Measurements from ENCODE around the gene URB1. TPM values are rescaled to one million over a fixed set of nuclear protein-coding genes. Genes with fewer than 3 reads are reported as not detected.
A peak's percentile ranks its signal among the peaks of the same experiment; 100 is the strongest.
"Not testable (repeated sequence)": the region's sequence is repeated elsewhere in the genome, so short reads cannot be mapped to it uniquely, and the experiment has no call there.

Gene URB1
- total RNA-seq, 1 donor from 2014 or later, result 33.9 TPM

DNA sequence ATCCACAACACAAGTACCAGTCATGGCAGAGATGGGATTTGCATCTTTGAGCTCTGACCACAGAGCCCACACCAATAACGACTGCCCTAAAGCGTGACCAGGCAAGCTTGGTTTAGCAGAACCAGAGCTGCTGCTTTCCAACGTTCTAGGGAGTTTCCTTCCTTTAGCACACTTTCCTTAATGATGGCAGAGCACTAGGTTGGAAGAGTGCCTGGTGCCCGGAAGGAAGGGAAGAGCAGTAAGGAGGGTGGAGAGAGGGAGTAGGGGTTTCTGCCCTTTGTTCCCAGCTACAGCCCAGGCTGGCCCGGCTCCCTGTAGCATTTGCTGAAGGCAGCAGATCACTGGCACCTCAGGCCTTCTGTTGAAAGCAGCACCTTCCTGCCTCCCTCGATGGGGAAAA is 13.6 kb upstream of the URB1 start:
- Mint-ChIP-seq H3K9me3 (no peaks in the 10 kb centered on the region), H3K36me3 (ENCODE audit: low read depth) (no peaks in the 10 kb centered on the region), H3K27me3 (ENCODE audit: low read depth) (no peaks in the 10 kb centered on the region), H3K4me3 (ENCODE audit: low read depth) (no peak overlapping the region), H3K4me1 (ENCODE audit: low read depth) (peaks cover 11% of the 10 kb centered on the region), H3K27ac (no peak overlapping the region)
- DNase-seq (ENCODE audit: low spot score), result no peak
- intact Hi-C loops (cut with micrococcal nuclease), result no loop called here

DNA sequence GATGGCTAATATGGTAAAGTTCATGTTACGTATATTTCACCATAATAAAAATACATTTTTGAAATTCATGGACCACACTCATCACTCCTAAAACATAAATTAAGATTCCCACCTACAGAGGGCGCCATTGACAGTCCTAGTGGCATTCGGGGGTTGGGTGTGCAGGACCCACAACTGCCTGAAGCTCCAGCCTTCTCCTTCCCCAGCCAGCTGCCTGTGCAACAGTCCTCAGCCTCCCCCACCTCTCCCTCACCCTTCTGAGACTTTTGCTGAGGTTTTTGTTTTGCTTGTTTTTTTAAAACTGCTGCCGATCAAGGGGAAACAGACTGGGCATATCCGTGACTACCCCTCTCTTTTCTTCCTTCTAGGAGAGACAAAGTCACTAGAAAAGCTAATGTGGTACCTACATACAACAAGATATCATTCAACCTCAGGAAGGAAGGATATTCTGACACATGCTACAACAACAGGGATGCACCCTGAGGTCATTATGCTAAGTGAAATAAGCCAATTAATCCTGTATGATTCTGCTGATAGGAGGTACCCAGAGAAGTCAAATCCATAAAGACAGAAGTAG is 10.5 kb upstream of the URB1 start:
- DNase-seq (ENCODE audit: low spot score), result peak; percentile 24
- H3K36me3 Mint-ChIP-seq (ENCODE audit: low read depth), result no peaks in the 10 kb centered on the region
- H3K27me3 Mint-ChIP-seq (ENCODE audit: low read depth), result peaks cover 19% of the 10 kb centered on the region
- no peak overlapping the region for H3K27ac Mint-ChIP-seq
- H3K4me1 Mint-ChIP-seq (ENCODE audit: low read depth), result peaks cover 6% of the 10 kb centered on the region
- no peak overlapping the region for H3K4me3 Mint-ChIP-seq (ENCODE audit: low read depth)
- H3K9me3 Mint-ChIP-seq, result no peaks in the 10 kb centered on the region
- intact Hi-C loops (cut with micrococcal nuclease), result loop anchor here (1.0 kb wide), 2 partner anchors 166 to 198 kb away; no protein-coding TSS in a partner anchor

DNA sequence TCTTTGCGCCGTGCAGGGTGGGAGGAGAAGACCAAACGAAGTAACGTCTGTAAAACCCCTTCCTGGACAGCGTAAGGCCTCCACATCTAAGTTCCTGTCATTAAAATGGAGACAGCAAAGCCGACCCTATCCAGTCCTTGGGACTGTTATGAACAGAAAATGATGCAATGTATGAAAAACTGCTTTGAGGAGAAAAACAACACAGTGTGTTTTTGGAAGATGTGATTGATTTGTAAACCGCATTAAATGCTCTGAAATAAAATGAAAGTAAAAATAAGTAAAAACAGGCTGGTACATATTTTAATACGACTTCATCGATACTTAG is 827 bp upstream of the URB1 start:
- Mint-ChIP-seq H3K36me3 (ENCODE audit: low read depth) (peaks cover 23% of the 10 kb centered on the region), H3K4me1 (ENCODE audit: low read depth) (peaks cover 35% of the 10 kb centered on the region), H3K27ac (peak overlapping the region; percentile 84), H3K9me3 (no peaks in the 10 kb centered on the region), H3K4me3 (ENCODE audit: low read depth) (peak overlapping the region; percentile 87), H3K27me3 (ENCODE audit: low read depth) (peaks cover 11% of the 10 kb centered on the region)
- no peak for DNase-seq (ENCODE audit: low spot score)
- intact Hi-C loops (cut with micrococcal nuclease), result loop anchor here (1.0 to 5.0 kb wide), 5 partner anchors 115 to 661 kb away; partner anchors contain the start of genes CFAP298, MIS18A, SCAF4 and SYNJ1

DNA sequence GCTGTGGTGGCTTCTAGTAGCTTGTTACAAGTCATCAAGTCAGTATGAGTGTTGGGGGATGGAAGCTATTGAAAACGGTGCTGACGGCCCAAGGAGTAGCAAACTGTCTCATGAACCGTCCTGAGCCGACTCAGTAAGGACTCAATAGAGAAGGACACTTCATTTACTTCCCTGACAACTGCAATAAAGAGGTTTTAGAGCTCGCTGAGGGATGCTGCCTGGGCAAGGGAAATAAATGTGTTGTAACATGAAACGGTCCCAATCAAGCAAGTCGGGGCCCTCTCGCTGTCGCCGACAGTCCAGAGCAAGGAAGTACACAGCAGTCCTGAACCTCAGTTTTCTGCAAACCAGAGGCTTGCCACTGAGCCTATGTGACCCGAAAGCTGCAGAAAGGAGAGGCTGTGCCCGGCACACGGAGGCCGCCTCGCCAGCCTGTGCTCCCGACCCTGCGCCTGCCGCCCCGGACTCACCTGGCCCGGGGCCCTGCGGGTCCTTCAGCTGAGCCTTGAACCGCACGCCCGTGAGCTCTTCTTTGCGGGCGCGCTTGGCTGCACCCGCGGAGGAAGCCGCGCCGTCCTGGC is 423 bp downstream of the URB1 start:
- Mint-ChIP-seq H3K27ac (peak overlapping the region; percentile 22), H3K9me3 (no peaks in the 10 kb centered on the region), H3K4me3 (ENCODE audit: low read depth) (peak overlapping the region; percentile 87), H3K36me3 (ENCODE audit: low read depth) (peaks cover 30% of the 10 kb centered on the region), H3K27me3 (ENCODE audit: low read depth) (peaks cover 4% of the 10 kb centered on the region), H3K4me1 (ENCODE audit: low read depth) (peaks cover 43% of the 10 kb centered on the region)
- DNase-seq (ENCODE audit: low spot score), result no peak
- intact Hi-C loops (cut with micrococcal nuclease), result loop anchor here (2.0 to 5.0 kb wide), 4 partner anchors 114 to 660 kb away; partner anchors contain the start of genes CFAP298, MIS18A, SCAF4 and SYNJ1

DNA sequence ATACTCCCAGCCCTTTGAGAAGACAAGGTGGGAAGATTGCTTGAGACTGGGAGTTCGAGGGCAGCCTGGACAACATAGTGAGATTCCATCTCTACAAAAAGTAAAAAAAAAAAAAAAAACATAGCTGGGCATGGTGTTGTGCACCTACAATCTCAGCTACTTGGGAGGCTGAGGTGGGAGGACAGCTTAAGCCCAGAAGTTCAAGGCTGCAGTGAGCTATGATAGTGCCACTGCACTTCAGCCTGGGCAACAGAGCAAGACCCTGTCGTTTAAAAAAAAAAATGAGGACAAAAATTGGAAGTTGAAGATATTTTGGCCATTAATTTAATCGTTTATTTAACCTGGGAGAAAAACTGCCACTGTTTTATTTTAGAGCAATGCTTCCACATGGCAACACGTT is 1.1 kb downstream of the URB1 start:
- peak overlapping the region; percentile 42 for H3K27ac Mint-ChIP-seq
- intact Hi-C loops (cut with micrococcal nuclease), result loop anchor here (2.0 to 5.0 kb wide), 4 partner anchors 113 to 659 kb away; partner anchors contain the start of genes CFAP298, MIS18A, SCAF4 and SYNJ1
- H3K9me3 Mint-ChIP-seq, result no peaks in the 10 kb centered on the region
- DNase-seq (ENCODE audit: low spot score), result no peak
- H3K4me1 Mint-ChIP-seq (ENCODE audit: low read depth), result peaks cover 46% of the 10 kb centered on the region
- H3K36me3 Mint-ChIP-seq (ENCODE audit: low read depth), result peaks cover 33% of the 10 kb centered on the region
- H3K4me3 Mint-ChIP-seq (ENCODE audit: low read depth), result peak overlapping the region; percentile 87
- H3K27me3 Mint-ChIP-seq (ENCODE audit: low read depth), result peaks cover 4% of the 10 kb centered on the region

DNA sequence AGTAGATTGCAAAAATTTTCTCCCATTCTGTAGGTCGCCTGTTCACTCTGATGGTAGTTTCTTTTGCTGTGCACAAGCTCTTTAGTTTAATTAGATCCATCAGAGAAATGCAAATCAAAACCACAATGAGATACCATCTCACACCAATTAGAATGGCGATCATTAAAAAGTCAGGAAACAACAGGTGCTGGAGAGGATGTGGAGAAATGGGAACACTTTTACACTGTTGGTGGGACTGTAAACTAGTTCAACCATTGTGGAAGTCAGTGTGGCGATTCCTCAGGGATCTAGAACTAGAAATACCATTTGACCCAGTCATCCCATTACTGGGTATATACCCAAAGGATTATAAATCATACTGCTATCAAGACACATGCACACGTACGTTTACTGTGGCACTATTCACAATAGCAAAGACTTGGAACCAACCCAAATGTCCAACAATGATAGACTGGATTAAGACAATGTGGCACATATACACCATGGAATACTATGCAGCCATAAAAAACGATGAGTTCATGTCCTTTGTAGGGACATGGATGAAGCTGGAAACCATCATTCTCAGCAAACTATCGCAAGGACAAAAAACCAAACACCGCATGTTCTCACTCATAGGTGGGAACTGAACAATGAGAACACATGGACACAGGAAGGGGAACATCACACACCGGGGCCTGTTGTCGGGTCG is 2.1 kb downstream of the URB1 start:
- Mint-ChIP-seq H3K4me3 (ENCODE audit: low read depth) (peak overlapping the region; percentile 30), H3K36me3 (ENCODE audit: low read depth) (peaks cover 34% of the 10 kb centered on the region), H3K4me1 (ENCODE audit: low read depth) (peaks cover 47% of the 10 kb centered on the region)
- not testable (repeated sequence) for H3K27me3 Mint-ChIP-seq (ENCODE audit: low read depth); H3K9me3 Mint-ChIP-seq; H3K27ac Mint-ChIP-seq; DNase-seq (ENCODE audit: low spot score)
- intact Hi-C loops (cut with micrococcal nuclease), result loop anchor here (5.0 kb wide), 2 partner anchors 222 to 337 kb away; partner anchors contain the start of genes CFAP298 and SYNJ1

DNA sequence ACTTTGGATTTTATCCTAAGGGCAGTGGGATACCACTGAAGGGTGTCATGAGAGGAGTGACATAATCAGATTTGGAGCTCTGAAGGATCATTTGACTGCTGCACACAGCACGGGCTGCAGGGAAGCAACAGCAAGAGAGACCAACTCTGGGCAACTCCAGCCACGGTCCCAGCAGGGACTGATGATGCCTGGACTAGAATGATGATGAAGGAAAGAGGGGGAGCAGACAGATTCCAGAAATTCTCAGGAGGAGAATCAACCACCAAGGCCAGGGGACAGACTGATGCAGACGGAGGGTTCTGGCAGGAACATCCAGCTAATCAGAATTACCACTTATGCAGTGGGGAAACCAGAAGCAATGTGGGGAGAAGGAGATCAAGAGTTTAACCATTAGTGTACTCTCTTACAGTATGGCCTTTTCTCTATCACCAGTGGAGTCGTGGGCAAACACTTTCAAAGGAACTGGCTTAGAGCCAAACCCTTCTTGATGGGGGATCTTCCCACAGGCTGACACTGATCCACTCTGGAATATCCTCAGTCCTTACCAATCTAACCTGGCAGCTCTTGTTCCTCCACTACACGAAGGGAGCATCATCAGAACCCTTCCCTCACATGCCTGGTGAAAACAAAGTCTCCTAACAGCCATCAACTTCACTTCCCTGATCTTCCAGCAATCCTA is 3.3 kb downstream of the URB1 start:
- no peak for DNase-seq (ENCODE audit: low spot score)
- no peaks in the 10 kb centered on the region for H3K27me3 Mint-ChIP-seq (ENCODE audit: low read depth)
- peaks cover 46% of the 10 kb centered on the region for H3K36me3 Mint-ChIP-seq (ENCODE audit: low read depth)
- H3K27ac Mint-ChIP-seq, result no peak overlapping the region
- intact Hi-C loops (cut with micrococcal nuclease), result loop anchor here (5.0 kb wide), 2 partner anchors 223 to 338 kb away; partner anchors contain the start of genes CFAP298 and SYNJ1
- H3K4me1 Mint-ChIP-seq (ENCODE audit: low read depth), result peaks cover 54% of the 10 kb centered on the region
- H3K9me3 Mint-ChIP-seq, result no peaks in the 10 kb centered on the region
- H3K4me3 Mint-ChIP-seq (ENCODE audit: low read depth), result no peak overlapping the region

DNA sequence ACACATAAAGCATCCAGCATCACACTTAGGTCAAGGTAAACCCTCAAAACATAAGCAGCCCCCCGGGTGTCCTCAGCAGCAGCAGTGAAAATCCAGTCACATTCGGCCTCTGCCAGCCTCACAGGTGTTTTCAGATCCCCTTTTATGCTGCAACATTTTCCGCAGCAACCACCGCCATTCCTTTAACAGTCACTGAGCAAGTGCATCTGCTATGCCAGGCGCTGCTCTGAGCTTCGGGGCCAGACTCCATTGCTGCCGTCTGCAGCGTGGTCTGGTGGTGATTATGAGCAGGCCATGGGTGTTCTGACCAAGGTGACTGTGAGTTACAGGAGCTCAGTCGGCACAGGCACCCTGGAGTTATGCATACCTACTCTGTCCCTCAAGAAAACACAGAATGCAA is 4.5 kb downstream of the URB1 start:
- intact Hi-C loops (cut with micrococcal nuclease), result no loop called here
- peaks cover 54% of the 10 kb centered on the region for H3K36me3 Mint-ChIP-seq (ENCODE audit: low read depth)
- H3K4me3 Mint-ChIP-seq (ENCODE audit: low read depth), result no peak overlapping the region
- no peak overlapping the region for H3K27ac Mint-ChIP-seq
- H3K27me3 Mint-ChIP-seq (ENCODE audit: low read depth), result no peaks in the 10 kb centered on the region
- no peaks in the 10 kb centered on the region for H3K9me3 Mint-ChIP-seq
- DNase-seq (ENCODE audit: low spot score), result no peak
- H3K4me1 Mint-ChIP-seq (ENCODE audit: low read depth), result peaks cover 47% of the 10 kb centered on the region

DNA sequence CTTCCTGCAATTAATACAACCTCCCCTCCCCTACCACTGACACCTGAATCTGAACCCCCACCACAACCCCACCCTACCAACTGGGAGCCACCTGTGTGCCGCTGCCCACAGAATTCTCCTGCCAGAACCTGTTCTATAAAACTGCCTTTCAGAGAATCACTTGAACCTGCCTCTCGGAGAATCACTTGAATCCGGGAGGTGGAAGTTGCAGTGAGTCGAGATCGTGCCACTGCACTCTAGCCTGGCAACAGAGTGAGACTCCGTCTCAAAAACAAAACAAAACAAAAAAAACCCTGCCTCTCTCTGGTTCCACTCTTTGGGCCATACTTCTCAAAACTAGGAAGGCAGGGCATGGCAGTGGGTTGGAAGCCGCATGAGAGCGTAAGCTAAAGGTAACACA is 5.7 kb downstream of the URB1 start:
- Mint-ChIP-seq H3K4me1 (ENCODE audit: low read depth) (peaks cover 47% of the 10 kb centered on the region), H3K27me3 (ENCODE audit: low read depth) (no peaks in the 10 kb centered on the region), H3K4me3 (ENCODE audit: low read depth) (no peak overlapping the region), H3K27ac (no peak overlapping the region), H3K36me3 (ENCODE audit: low read depth) (peaks cover 66% of the 10 kb centered on the region), H3K9me3 (no peaks in the 10 kb centered on the region)
- DNase-seq (ENCODE audit: low spot score), result no peak
- intact Hi-C loops (cut with micrococcal nuclease), result no loop called here

DNA sequence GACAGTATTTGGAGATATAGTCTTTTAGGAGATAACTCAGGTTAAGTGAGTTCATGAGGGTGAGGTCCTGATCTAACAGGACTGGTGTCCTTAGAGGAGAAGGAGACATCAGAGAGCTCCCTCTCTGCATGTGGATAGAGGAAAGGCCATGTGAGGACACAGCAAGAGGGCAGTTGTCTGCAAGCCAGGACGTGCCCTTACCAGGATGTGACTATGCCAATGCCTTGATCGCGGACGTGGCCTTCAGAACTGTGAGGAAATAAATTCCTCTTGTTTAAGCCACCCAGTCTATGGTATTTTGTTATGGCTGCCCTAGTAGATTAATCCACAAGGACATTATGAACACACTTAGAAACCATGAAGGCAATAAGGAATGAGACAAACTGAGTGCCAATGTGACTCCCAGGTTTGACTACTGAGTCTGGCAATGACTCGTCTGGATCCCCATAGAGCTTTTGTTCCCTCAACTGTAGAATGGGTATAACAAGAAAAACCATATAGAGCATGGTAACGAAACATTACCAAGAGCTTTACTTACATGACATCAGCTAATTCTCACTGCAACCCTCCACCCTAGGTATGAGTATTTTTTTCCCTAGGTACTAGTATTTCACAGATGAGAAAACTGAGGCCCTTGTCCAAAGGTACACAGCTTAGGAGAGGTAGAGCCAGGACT is 6.5 kb downstream of the URB1 start:
- H3K9me3 Mint-ChIP-seq, result no peaks in the 10 kb centered on the region
- H3K27me3 Mint-ChIP-seq (ENCODE audit: low read depth), result no peaks in the 10 kb centered on the region
- H3K36me3 Mint-ChIP-seq (ENCODE audit: low read depth), result peaks cover 69% of the 10 kb centered on the region
- intact Hi-C loops (cut with micrococcal nuclease), result no loop called here
- no peak overlapping the region for H3K4me3 Mint-ChIP-seq (ENCODE audit: low read depth)
- DNase-seq (ENCODE audit: low spot score), result no peak
- H3K4me1 Mint-ChIP-seq (ENCODE audit: low read depth), result peaks cover 41% of the 10 kb centered on the region
- H3K27ac Mint-ChIP-seq, result no peak overlapping the region

DNA sequence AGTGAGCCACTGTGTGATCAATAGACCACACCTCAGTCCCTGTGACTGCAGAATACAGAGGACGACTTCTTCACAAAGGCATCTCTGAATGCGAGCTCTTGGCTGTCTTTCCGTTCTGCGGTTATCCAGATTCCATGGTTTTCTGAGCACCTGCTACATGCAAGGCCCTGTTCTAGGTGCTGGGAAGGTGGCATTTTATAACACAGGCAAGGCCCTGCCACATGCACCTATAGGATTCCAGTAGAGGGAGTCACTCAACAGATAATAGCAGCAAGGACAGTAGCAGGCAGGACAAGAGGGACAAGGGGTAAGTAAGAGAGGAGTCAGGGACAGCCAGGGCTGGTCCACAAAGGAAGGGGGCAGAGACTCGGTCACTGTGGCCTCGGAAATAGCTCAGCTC is 9.0 kb downstream of the URB1 start:
- Mint-ChIP-seq H3K36me3 (ENCODE audit: low read depth) (peaks cover 73% of the 10 kb centered on the region), H3K27ac (no peak overlapping the region), H3K27me3 (ENCODE audit: low read depth) (no peaks in the 10 kb centered on the region), H3K9me3 (no peaks in the 10 kb centered on the region), H3K4me1 (ENCODE audit: low read depth) (peaks cover 21% of the 10 kb centered on the region), H3K4me3 (ENCODE audit: low read depth) (no peak overlapping the region)
- DNase-seq (ENCODE audit: low spot score), result no peak
- intact Hi-C loops (cut with micrococcal nuclease), result no loop called here

DNA sequence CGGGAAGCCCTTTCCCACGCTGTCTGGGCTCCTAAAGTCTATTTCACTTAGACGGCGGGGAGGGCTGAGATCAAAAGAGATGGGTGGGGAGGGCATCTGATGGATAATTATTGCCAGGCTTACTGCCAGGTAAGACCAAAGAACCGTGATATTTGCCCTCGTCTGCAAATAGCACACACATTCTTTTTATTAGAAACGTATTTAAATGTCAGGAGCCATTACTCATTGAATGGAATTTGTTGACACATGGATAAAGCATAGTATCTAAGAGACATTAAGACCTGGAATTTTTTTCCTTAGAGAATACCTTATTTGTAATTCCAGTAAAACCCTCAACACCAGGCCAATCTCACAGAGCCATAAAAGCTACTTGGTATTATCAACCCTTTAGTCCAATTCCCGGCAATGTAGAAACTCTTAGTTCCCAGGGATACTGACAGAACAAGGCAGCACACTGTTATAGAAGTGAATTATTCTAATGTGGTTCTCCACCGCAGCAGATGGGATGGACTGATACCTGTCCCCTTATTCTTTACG is 10.6 kb downstream of the URB1 start:
- Mint-ChIP-seq H3K36me3 (ENCODE audit: low read depth) (peaks cover 79% of the 10 kb centered on the region), H3K4me3 (ENCODE audit: low read depth) (no peak overlapping the region), H3K9me3 (no peaks in the 10 kb centered on the region), H3K27ac (no peak overlapping the region), H3K27me3 (ENCODE audit: low read depth) (no peaks in the 10 kb centered on the region), H3K4me1 (ENCODE audit: low read depth) (peaks cover 10% of the 10 kb centered on the region)
- DNase-seq (ENCODE audit: low spot score), result no peak
- intact Hi-C loops (cut with micrococcal nuclease), result no loop called here
